GM10266 (cell line): ENCODE measurements around the gene NTN5.

Source experiments
- DNase-seq: peaks from one replicate; pipeline ENCODE4 v3.0.0; 2012; ENCODE audit errors: extremely low spot score
- CTCF ChIP-seq: IDR thresholded peaks from 2 replicates; pipeline ENCODE4 v1.5.1; 2012; ENCODE audit warnings: mild to moderate bottlenecking, low read depth; ENCODE audit not compliant: control insufficient read depth, insufficient read depth; ENCODE audit errors: missing control alignments

Gene NTN5

DNA sequence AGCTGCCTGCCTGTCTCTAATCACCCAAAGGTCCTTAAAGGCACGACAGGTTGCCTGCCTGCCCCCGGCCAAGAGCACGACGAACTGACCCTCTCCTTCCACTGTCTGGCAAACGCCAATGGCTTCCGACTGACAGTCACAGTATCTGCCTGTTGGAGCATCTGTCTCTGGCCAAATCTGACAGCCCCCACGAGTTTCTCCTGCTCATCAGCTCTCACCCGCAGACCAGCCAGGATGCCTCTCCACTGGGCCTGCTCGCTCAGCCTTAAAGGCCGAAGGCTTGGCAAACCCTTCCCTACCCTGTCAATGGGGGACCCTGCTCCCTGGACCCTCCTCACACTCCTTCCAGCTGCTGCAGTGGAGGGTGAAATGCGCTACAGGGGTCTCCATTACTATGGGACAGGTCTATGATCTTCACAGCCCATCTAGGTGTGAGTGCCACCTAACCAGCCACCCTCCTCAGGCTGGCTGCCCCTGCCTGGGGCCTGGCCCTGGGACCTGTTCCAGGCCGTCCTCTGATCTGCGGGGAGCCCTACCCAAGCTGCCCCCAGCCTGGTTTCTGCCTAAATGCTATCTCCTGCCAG lies 58.9 kb downstream of the NTN5 start:
- no peak for TF ChIP-seq CTCF
- DNase-seq = no peak

- no peak for DNase-seq
- TF ChIP-seq CTCF = no peak
Measured at GRCh38 chr19:48613024-48613851, 59.6 kb downstream of the NTN5 start.

DNA sequence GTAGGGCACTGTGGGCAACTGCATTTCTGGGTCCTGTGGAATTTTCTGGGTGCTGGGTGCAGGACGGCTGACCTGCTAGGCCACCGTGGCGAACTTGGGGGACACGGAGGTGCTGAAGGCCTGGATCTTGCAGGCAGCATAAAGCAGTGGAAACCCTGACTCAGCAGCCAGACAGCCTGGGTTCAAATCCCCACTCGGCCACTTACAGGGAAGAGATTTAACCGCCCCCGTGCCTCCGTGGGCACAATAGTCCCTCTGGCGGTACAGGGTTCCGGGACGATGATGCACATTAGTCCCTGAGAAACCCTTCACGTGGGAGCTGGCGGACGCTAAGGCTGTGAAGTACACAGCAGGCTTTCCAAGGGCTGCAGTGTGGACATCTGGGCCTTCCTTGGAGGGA lies 60.9 kb downstream of the NTN5 start:
- no peak for TF ChIP-seq CTCF
- DNase-seq = no peak
